B cell (primary cell): Measurements from ENCODE around the gene MT1A. TPM values are rescaled to one million over a fixed set of nuclear protein-coding genes. Genes with fewer than 3 reads are reported as not detected.

Source experiments
- ATAC-seq: fragments of 200-7000 bp; cut with Tn5 transposase; one replicate; pipeline ENCODE4 v1.10.0; 2021; ENCODE audit warnings: low read depth, mild to moderate bottlenecking, moderate number of reproducible peaks, moderate library complexity
- CTCF ChIA-PET: fragments of 350-600 bp; sonication (Branson Sonifier 250); formaldehyde crosslinking; loops from one replicate; lab custom pipeline; 2021; ENCODE audit warnings: antibody characterized with exemption, inconsistent platforms; lab: Charles Lee
- POLR2A ChIA-PET: fragments of 350-600 bp; sonication (Branson Sonifier 250); formaldehyde crosslinking; loops from one replicate; lab custom pipeline; 2021; ENCODE audit warnings: antibody characterized with exemption; lab: Charles Lee
- DNase-seq: peaks from one replicate; pipeline ENCODE4 v3.0.0; 2013
- H2AFZ ChIP-seq: 2 replicates; pipeline ENCODE4 v1.6.1; 2012; ENCODE audit warnings: mild to moderate bottlenecking, low read depth, low read length; ENCODE audit not compliant: insufficient read depth, poor library complexity, severe bottlenecking
- H3K27ac ChIP-seq, 2 donors: 1 replicate in 1 of 2; 2 replicates in 1 of 2; pipeline ENCODE4 v1.5.1; 2012 to 2013; ENCODE audit warnings: low read length in 2 of 2, mild to moderate bottlenecking in 2 of 2, moderate library complexity in 1 of 2
- H3K27me3 ChIP-seq, 4 experiments: fragments of 200-600 bp in 1 of 4; sonication (generic) in 1 of 4; replicated peaks in 1 of 4; 1 replicate in 2 of 4; 2 replicates in 2 of 4; pipeline versions ENCODE4 v1.6.1 to v1.7.0; 2013 to 2016; ENCODE audit warnings: low read length in 3 of 4, mild to moderate bottlenecking in 2 of 4, mixed read lengths in 1 of 4, moderate library complexity in 1 of 4; ENCODE audit not compliant: insufficient read depth in 4 of 4, control insufficient read depth in 3 of 4; ENCODE audit errors: control extremely low read depth in 1 of 4
- H3K36me3 ChIP-seq, 2 experiments: replicated peaks in 1 of 2; 1 replicate in 1 of 2; 2 replicates in 1 of 2; pipeline versions ENCODE4 v1.6.1 to v1.7.1; 2013; ENCODE audit warnings: low read length in 1 of 2; ENCODE audit not compliant: insufficient read depth in 2 of 2, control insufficient read depth in 1 of 2; ENCODE audit errors: control extremely low read depth in 1 of 2, extremely low read depth in 1 of 2
- H3K4me1 ChIP-seq, 2 donors: fragments of 200-600 bp in 1 of 2; sonication (generic) in 1 of 2; 1 replicate in 1 of 2; 2 replicates in 1 of 2; pipeline versions ENCODE4 v1.5.1 to v1.6.1; 2013 to 2017; ENCODE audit warnings: low read length in 2 of 2; ENCODE audit not compliant: control insufficient read depth in 2 of 2, insufficient read depth in 2 of 2
- H3K4me2 ChIP-seq: replicated peaks from 2 replicates; pipeline ENCODE3; 2012; ENCODE audit warnings: mild to moderate bottlenecking, low read depth, low read length; ENCODE audit not compliant: poor library complexity, severe bottlenecking
- H3K4me3 ChIP-seq, 5 experiments: fragments of 200-600 bp in 1 of 5; sonication (generic) in 1 of 5; 1 replicate in 3 of 5; 2 replicates in 2 of 5; pipeline versions ENCODE4 v1.5.1 to v1.7.0; 2011 to 2016; ENCODE audit warnings: low read length in 4 of 5, mild to moderate bottlenecking in 4 of 5, low read depth in 2 of 5, control low read depth in 1 of 5, moderate library complexity in 1 of 5; ENCODE audit not compliant: insufficient read depth in 1 of 5; ENCODE audit errors: control extremely low read depth in 1 of 5, extremely low read depth in 1 of 5
- H3K79me2 ChIP-seq: fragments of 200-600 bp; sonication (generic); one replicate; pipeline ENCODE4 v1.6.0; 2016; ENCODE audit warnings: low read length; ENCODE audit not compliant: control insufficient read depth, insufficient read depth
- H3K9ac ChIP-seq: fragments of 200-600 bp; sonication (generic); 2 replicates; pipeline ENCODE4 v1.6.1; 2017; ENCODE audit warnings: mild to moderate bottlenecking, low read length, moderate library complexity
- H3K9me3 ChIP-seq, 3 donors: one replicate each; pipeline versions ENCODE4 v1.6.1 to v1.7.1; 2013; ENCODE audit warnings: low read length in 2 of 3; ENCODE audit not compliant: control insufficient read depth in 2 of 3, insufficient read depth in 1 of 3; ENCODE audit errors: control extremely low read depth in 1 of 3
- H4K20me1 ChIP-seq: 2 replicates; pipeline ENCODE4 v1.6.0; 2012; ENCODE audit warnings: mild to moderate bottlenecking, low read length; ENCODE audit not compliant: insufficient read depth, control insufficient read depth, poor library complexity, severe bottlenecking
- H3K27ac Mint-ChIP-seq: one replicate; pipeline ENCODE4 v1.8.0; 2021; ENCODE audit warnings: mixed read lengths
- H3K27me3 Mint-ChIP-seq: one replicate; pipeline ENCODE4 v1.8.0; 2021; ENCODE audit warnings: mixed read lengths
- H3K4me1 Mint-ChIP-seq: one replicate; pipeline ENCODE4 v1.8.0; 2021; ENCODE audit warnings: mixed read lengths
- H3K4me3 Mint-ChIP-seq: one replicate; pipeline ENCODE4 v1.8.0; 2021; ENCODE audit warnings: mixed read lengths
- H3K9me3 Mint-ChIP-seq: one replicate; pipeline ENCODE4 v1.8.0; 2022; ENCODE audit warnings: mixed read lengths; ENCODE audit not compliant: insufficient read depth
- CTCF ChIP-seq: fragments of 200-600 bp; IDR thresholded peaks from one replicate; pipeline ENCODE4 v1.8.0; 2022; ENCODE audit warnings: antibody characterized with exemption, mild to moderate bottlenecking
- EZH2 ChIP-seq: IDR thresholded peaks from 2 replicates; pipeline ENCODE4 v1.6.1; 2012; ENCODE audit warnings: borderline replicate concordance, low read depth, mild to moderate bottlenecking, moderate library complexity, low read length; ENCODE audit not compliant: insufficient read depth, poor library complexity, severe bottlenecking
- WGBS: methylation state at CpG from one replicate; pipeline ENCODE4 v1.1.5; 2013; ENCODE audit warnings: missing lambda C conversion rate; ENCODE audit not compliant: insufficient coverage; 5-methylcytosine and 5-hydroxymethylcytosine counted together
- intact Hi-C: fragments of 100-400 bp; cut with micrococcal nuclease; formaldehyde crosslinking; loops from one replicate; pipeline ENCODE4 v1.10.0; 2022
- polyA plus RNA-seq: library from polyadenylated mRNA; depleted of rRNA; stranded (reverse); fragments of >200 nt; gene quantifications from 2 replicates; pipeline ENCODE4 v1.2.3, GENCODE V29; 2012
- total RNA-seq, 2 donors: library from RNA; stranded (reverse); fragments of 120-200 nt in 1 of 2; gene quantifications; 1 replicate in 1 of 2; 2 replicates in 1 of 2; pipeline versions ENCODE4 v1.2.3 to v1.2.4, GENCODE V29; 2013 to 2022

The MT1A gene
- total and polyA plus RNA-seq, 2 donors (not counting 1 experiment from before 2014, with no cell fraction given): not detected

GRCh38 chr16:56608043-56608875 lies 30.2 kb upstream of the MT1A start, which contains the start of gene MT2A:
MT2A (plus strand) TSS chr16:56608584; CDS start chr16:56608656, 72 bp downstream.
- peak within 1 kb of the TSS in 1 of 2 donors; percentile 12 for H3K27ac ChIP-seq
- DNase-seq (peak; percentile 85), ATAC-seq (peak; percentile 87)
- peak within 1 kb of the TSS; percentile 86 for H3K4me2 ChIP-seq
- peak within 1 kb of the TSS; percentile 88 for H3K27ac Mint-ChIP-seq
- peaks cover 21 to 41% of the 10 kb centered on the region in 2 donors for H3K4me1 ChIP-seq
- peaks cover 37% of the 10 kb centered on the region for H3K4me1 Mint-ChIP-seq
- ChIA-PET CTCF (interaction anchor here (1.0 to 2.2 kb wide), 4 partner anchors 22 to 290 kb away, joined by 3 to 18 read pairs (median 6); no protein-coding TSS in a partner anchor), POLR2A (interaction anchor here (1.0 to 1.3 kb wide), 2 partner anchors 35 to 120 kb away, joined by 3 to 4 read pairs; no protein-coding TSS in a partner anchor)
- whole genome bisulfite sequencing: 10% methylated on average over 62 of the region's 62 CpGs
- H2AFZ ChIP-seq: peak within 1 kb of the TSS; percentile 77
- no peaks in the 10 kb centered on the region for H3K79me2 ChIP-seq
- H3K27me3 ChIP-seq: no peaks in the 10 kb centered on the region
- TF ChIP-seq CTCF (no peak), EZH2 (no peak)
- H3K9me3 Mint-ChIP-seq: no peaks in the 10 kb centered on the region
- peak within 1 kb of the TSS; percentile 97 for H3K4me3 Mint-ChIP-seq
- peak within 1 kb of the TSS; percentile 66 for H3K9ac ChIP-seq
- H3K4me3 ChIP-seq: peak within 1 kb of the TSS; percentile 60 to 77 (median 73)
- intact Hi-C loops: loop anchor here (1.0 to 10.0 kb wide), 10 partner anchors 23 to 637 kb away; partner anchors contain the start of genes ARL2BP, MT1F and MT1X
- no peaks in the 10 kb centered on the region for H3K9me3 ChIP-seq
- H4K20me1 ChIP-seq: no peaks in the 10 kb centered on the region
- peaks cover 4% of the 10 kb centered on the region for H3K27me3 Mint-ChIP-seq
- H3K36me3 ChIP-seq: no peaks in the 10 kb centered on the region
